ENCODE measurements around the gene ALG12.

Gene ALG12

DNA sequence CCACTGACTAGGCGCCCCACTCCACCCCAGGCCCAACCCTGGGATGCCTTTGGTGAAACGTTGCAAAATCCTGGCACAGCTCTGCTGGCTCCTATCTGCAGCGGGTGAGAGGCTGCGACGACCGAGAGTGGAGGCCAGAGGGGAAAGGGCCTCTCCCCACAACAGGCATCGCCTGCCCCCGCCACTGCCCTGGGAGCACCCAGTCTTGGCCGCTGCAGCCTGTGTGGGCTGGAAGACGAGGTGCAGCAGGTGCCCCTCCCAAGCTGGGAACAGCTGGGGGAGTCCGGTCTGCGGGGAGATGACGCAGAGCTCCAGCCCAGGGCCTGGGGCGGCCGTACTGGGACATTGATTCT, 38.2 kb upstream of the ALG12 start:
- no peak overlapping the region for H3K4me3 ChIP-seq (ENCODE audit: extremely low read depth, insufficient read depth, low read length, poor library complexity, severe bottlenecking)
- no peaks in the 10 kb centered on the region for H3K36me3 ChIP-seq (ENCODE audit: control insufficient read depth, insufficient read depth, low read length)
- H3K4me1 ChIP-seq (ENCODE audit: control insufficient read depth, insufficient read depth, low read length, poor library complexity, severe bottlenecking) = peaks cover 39% of the 10 kb centered on the region
- 88 to 96% methylated on average over 14 to 15 of the region's 15 CpGs for WGBS, 2 experiments (ENCODE audit: insufficient coverage in 2 of 2)
- H3K27ac ChIP-seq (ENCODE audit: low read depth, low read length, severe bottlenecking) = no peak overlapping the region
- no peaks in the 10 kb centered on the region for H3K9me3 ChIP-seq (ENCODE audit: control insufficient read depth, low read length)

DNA sequence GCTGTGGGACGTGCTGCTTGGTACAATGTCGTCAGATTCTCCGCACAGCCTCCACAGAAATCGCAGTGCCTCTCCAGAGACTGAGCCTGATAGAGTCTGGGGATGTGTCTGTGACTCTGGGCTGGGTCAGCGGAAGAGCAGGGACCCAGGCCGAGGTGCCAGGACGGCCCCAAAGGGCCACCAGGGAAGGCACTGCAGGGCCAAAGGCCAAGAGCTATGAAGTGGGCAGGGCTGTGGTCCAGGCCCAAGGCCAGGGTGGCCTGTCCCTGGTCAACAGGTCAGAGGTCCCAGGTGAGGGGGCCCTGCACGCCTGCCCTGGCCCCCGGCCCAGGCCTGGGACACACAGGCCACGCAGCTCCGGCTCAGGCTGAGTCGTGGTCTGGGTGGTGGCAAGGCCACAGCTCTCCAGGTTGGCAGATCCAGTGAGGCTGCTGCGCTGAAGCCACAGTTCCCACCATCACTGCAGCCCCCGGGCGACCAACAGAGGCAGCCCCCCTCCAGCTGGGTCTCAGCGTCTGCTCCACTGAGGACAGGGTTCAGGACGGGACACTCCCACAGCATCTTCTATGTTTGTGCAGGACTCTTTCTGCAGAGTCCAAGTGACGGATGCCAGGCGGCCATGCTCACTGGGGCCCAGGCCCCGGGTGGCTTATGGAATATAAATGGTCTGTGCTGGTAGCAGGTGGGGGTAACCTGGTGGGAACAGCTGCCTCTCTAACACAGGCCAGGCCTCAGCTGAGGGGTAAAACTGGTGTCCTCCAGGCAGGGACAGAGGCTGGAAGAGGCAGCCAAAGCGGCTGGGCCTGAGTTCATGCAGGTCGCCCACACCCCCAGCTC, 37.6 kb upstream of the ALG12 start:
- Histone ChIP-seq H3K4me1 (ENCODE audit: control insufficient read depth, insufficient read depth, low read length, poor library complexity, severe bottlenecking) (peaks cover 45% of the 10 kb centered on the region), H3K9me3 (ENCODE audit: control insufficient read depth, low read length) (no peaks in the 10 kb centered on the region), H3K27ac (ENCODE audit: low read depth, low read length, severe bottlenecking) (no peak overlapping the region), H3K4me3 (ENCODE audit: extremely low read depth, insufficient read depth, low read length, poor library complexity, severe bottlenecking) (no peak overlapping the region), H3K36me3 (ENCODE audit: control insufficient read depth, insufficient read depth, low read length) (no peaks in the 10 kb centered on the region)
- WGBS, 2 experiments (ENCODE audit: insufficient coverage in 2 of 2) = 95 to 96% methylated on average over 14 to 21 of the region's 22 CpGs

- peaks cover 47% of the 10 kb centered on the region for H3K4me1 ChIP-seq (ENCODE audit: control insufficient read depth, insufficient read depth, low read length, poor library complexity, severe bottlenecking)
- H3K4me3 ChIP-seq (ENCODE audit: extremely low read depth, insufficient read depth, low read length, poor library complexity, severe bottlenecking) = no peak overlapping the region
- 92 to 93% methylated on average over 12 to 15 of the region's 15 CpGs for WGBS, 2 experiments (ENCODE audit: insufficient coverage in 2 of 2)
- H3K27ac ChIP-seq (ENCODE audit: low read depth, low read length, severe bottlenecking) = no peak overlapping the region
- no peaks in the 10 kb centered on the region for H3K9me3 ChIP-seq (ENCODE audit: control insufficient read depth, low read length)
- H3K36me3 ChIP-seq (ENCODE audit: control insufficient read depth, insufficient read depth, low read length) = no peaks in the 10 kb centered on the region
Measured at GRCh38 chr22:49954991-49955580, 36.8 kb upstream of the ALG12 start.

DNA sequence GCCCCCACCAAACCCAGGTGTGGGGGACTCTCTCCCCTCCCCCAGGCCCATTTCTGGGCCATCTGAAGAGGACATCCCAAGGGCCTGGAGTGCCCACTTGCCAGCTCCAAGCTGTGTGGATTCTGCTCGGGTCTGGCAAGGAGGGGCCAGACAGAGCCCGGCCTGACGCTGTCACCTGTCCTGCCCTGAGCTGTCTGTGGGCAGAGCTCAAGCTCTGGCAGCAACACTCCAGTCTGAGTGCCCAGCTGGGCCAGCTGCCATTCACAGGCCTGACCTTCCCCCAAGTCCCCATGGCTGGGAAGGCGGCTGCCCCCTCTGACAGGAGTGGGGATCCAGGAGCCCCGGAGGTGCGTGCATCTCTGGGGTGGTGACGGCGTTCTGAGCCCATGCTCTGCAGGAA, 36.1 kb upstream of the ALG12 start:
- 88 to 97% methylated on average over 7 to 8 of the region's 8 CpGs for WGBS, 2 experiments (ENCODE audit: insufficient coverage in 2 of 2)
- H3K36me3 ChIP-seq (ENCODE audit: control insufficient read depth, insufficient read depth, low read length) = no peaks in the 10 kb centered on the region
- no peak overlapping the region for H3K27ac ChIP-seq (ENCODE audit: low read depth, low read length, severe bottlenecking)
- no peaks in the 10 kb centered on the region for H3K9me3 ChIP-seq (ENCODE audit: control insufficient read depth, low read length)
- no peak overlapping the region for H3K4me3 ChIP-seq (ENCODE audit: extremely low read depth, insufficient read depth, low read length, poor library complexity, severe bottlenecking)
- peaks cover 47% of the 10 kb centered on the region for H3K4me1 ChIP-seq (ENCODE audit: control insufficient read depth, insufficient read depth, low read length, poor library complexity, severe bottlenecking)

GRCh38 chr22:49953680-49954344, 35.6 kb upstream of the ALG12 start:
- H3K27ac ChIP-seq (ENCODE audit: low read depth, low read length, severe bottlenecking) = no peak overlapping the region
- H3K4me3 ChIP-seq (ENCODE audit: extremely low read depth, insufficient read depth, low read length, poor library complexity, severe bottlenecking) = no peak overlapping the region
- 86 to 88% methylated on average over 11 to 16 of the region's 18 CpGs for WGBS, 2 experiments (ENCODE audit: insufficient coverage in 2 of 2)
- peaks cover 41% of the 10 kb centered on the region for H3K4me1 ChIP-seq (ENCODE audit: control insufficient read depth, insufficient read depth, low read length, poor library complexity, severe bottlenecking)
- no peaks in the 10 kb centered on the region for H3K36me3 ChIP-seq (ENCODE audit: control insufficient read depth, insufficient read depth, low read length)
- no peaks in the 10 kb centered on the region for H3K9me3 ChIP-seq (ENCODE audit: control insufficient read depth, low read length)

DNA sequence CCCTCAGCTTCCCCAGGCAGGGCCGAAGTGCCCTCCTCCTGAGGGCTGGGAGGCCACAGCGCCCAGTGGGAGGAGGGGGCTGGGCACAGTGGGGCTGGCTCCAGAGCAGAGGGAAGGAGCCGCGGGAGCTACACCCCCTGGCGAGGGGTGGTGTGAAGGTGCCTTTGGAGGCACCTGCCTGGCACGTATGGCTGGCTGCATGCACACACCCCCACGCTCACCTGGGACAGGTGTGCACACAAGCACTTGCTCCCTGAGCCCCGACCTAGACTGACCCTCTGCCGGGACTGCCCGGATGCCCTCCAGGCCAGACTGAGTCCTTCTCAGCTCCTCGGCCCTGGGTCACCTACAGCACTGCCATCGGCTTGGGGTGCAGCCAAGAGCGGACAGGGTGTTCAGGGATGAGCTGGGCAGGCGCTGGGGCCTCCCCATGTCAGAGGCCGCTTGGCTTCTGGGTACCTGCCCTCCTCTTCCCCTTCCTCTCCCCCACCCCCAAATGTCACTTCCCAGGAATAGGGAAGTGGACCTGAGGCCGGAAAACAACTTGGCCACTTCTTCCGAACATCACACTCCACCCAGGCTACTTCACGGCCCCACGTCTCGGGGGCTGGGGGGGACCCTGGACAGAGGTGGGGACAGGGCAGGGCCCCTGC, 34.9 kb upstream of the ALG12 start:
- Histone ChIP-seq H3K27ac (ENCODE audit: low read depth, low read length, severe bottlenecking) (peak overlapping the region; percentile 75), H3K4me3 (ENCODE audit: extremely low read depth, insufficient read depth, low read length, poor library complexity, severe bottlenecking) (no peak overlapping the region), H3K36me3 (ENCODE audit: control insufficient read depth, insufficient read depth, low read length) (no peaks in the 10 kb centered on the region), H3K4me1 (ENCODE audit: control insufficient read depth, insufficient read depth, low read length, poor library complexity, severe bottlenecking) (peaks cover 39% of the 10 kb centered on the region), H3K9me3 (ENCODE audit: control insufficient read depth, low read length) (no peaks in the 10 kb centered on the region)
- WGBS, 2 experiments (ENCODE audit: insufficient coverage in 2 of 2) = 95% methylated on average over 15 to 18 of the region's 20 CpGs

GRCh38 chr22:49951986-49952896, 34.0 kb upstream of the ALG12 start:
- H3K36me3 ChIP-seq (ENCODE audit: control insufficient read depth, insufficient read depth, low read length) = no peaks in the 10 kb centered on the region
- peaks cover 42% of the 10 kb centered on the region for H3K4me1 ChIP-seq (ENCODE audit: control insufficient read depth, insufficient read depth, low read length, poor library complexity, severe bottlenecking)
- H3K27ac ChIP-seq (ENCODE audit: low read depth, low read length, severe bottlenecking) = peak overlapping the region; percentile 79
- no peak overlapping the region for H3K4me3 ChIP-seq (ENCODE audit: extremely low read depth, insufficient read depth, low read length, poor library complexity, severe bottlenecking)
- no peaks in the 10 kb centered on the region for H3K9me3 ChIP-seq (ENCODE audit: control insufficient read depth, low read length)
- WGBS, 2 experiments (ENCODE audit: insufficient coverage in 2 of 2) = 69 to 82% methylated on average over 15 to 20 of the region's 24 CpGs

DNA sequence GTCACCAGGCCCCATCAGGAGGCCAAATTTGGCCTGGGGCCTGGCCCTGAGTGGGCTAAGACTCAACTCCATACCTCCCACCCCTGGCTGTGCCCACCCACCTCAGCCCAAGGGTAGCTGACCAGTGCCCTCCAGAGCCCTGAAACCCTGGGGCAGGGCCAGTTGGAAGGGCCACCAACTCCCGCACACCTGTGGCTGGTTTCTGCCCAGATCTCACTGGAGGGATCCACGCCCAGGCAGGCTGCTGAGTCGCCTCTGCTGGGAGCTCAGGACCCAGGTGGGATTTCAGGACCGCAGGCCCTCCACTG, 33.4 kb upstream of the ALG12 start:
- no peak overlapping the region for H3K4me3 ChIP-seq (ENCODE audit: extremely low read depth, insufficient read depth, low read length, poor library complexity, severe bottlenecking)
- H3K4me1 ChIP-seq (ENCODE audit: control insufficient read depth, insufficient read depth, low read length, poor library complexity, severe bottlenecking) = peaks cover 48% of the 10 kb centered on the region
- H3K9me3 ChIP-seq (ENCODE audit: control insufficient read depth, low read length) = no peaks in the 10 kb centered on the region
- H3K27ac ChIP-seq (ENCODE audit: low read depth, low read length, severe bottlenecking) = peak overlapping the region; percentile 79
- 100% methylated on average over 2 of the region's 4 CpGs for WGBS, 2 experiments (ENCODE audit: insufficient coverage in 2 of 2)
- no peaks in the 10 kb centered on the region for H3K36me3 ChIP-seq (ENCODE audit: control insufficient read depth, insufficient read depth, low read length)

DNA sequence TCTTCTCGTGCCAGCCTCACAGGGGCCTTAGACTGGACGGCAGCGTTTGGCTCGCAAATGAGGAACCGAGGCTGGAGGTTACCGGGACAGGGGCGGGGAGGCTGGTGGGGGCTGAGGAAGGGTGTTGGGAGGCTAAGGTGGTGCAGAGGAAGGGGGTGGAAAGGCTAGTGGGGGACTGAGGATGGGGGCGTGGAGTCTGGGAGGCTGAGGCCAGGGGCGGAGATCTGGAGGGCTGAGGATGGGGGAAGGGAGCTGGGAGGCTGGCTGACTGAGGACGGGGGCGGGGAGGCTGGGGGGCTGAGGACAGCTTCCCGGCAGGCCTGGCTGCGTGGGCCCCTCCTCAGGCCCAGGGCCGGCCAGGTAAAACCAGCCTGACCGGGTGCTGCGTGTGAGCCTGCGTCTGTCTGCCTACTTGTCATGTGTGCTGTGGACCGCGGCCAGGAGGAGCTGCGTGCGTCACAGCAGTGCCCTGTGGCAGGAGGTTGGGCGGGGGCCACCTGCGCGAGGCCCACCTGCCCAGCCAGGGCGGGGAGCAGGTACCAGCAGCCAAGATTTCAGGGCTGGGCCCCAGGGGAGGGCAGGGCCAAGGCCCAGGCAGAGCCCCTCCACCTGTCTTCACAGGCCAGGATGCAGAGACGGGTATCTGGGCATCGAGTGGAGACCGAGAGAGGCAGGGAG, 32.9 kb upstream of the ALG12 start:
- H3K4me3 ChIP-seq (ENCODE audit: extremely low read depth, insufficient read depth, low read length, poor library complexity, severe bottlenecking) = no peak overlapping the region
- WGBS, 2 experiments (ENCODE audit: insufficient coverage in 2 of 2) = 77 to 78% methylated on average over 22 of the region's 28 CpGs
- H3K27ac ChIP-seq (ENCODE audit: low read depth, low read length, severe bottlenecking) = no peak overlapping the region
- no peaks in the 10 kb centered on the region for H3K36me3 ChIP-seq (ENCODE audit: control insufficient read depth, insufficient read depth, low read length)
- H3K4me1 ChIP-seq (ENCODE audit: control insufficient read depth, insufficient read depth, low read length, poor library complexity, severe bottlenecking) = peaks cover 50% of the 10 kb centered on the region
- no peaks in the 10 kb centered on the region for H3K9me3 ChIP-seq (ENCODE audit: control insufficient read depth, low read length)

Measured in mesodermal cell (in vitro differentiated cells).